ENCODE results near the gene TOR1AIP2.

GRCh38 chr1:179876300-179876715, 1.3 kb downstream of the TOR1AIP2 start:
- TF ChIP-seq CTCF (IDR thresholded peaks at IDR 0.05) (no peak), POLR2A (IDR thresholded peaks at IDR 0.05) (no peak)

Measured in thyroid gland (tissue), 4 donors.